ENCODE results near the gene ARHGAP25.

Gene ARHGAP25

GRCh38 chr2:68798569-68798968 is 64.0 kb downstream of the ARHGAP25 start:
- Histone ChIP-seq H3K4me1 (ENCODE audit: control insufficient read depth, low read length) (peaks cover 29% of the 10 kb centered on the region), H3K27ac (ENCODE audit: low read depth, low read length) (no peak overlapping the region), H3K79me2 (ENCODE audit: control insufficient read depth, low read length) (peaks cover 27% of the 10 kb centered on the region), H4K20me1 (ENCODE audit: control insufficient read depth, insufficient read depth, low read depth, low read length) (no peaks in the 10 kb centered on the region), H3K9me3 (ENCODE audit: control insufficient read depth, insufficient read depth, low read length) (no peaks in the 10 kb centered on the region), H3F3A (ENCODE audit: control insufficient read depth, insufficient read depth) (no peaks in the 10 kb centered on the region), H3K9me2 (replicated peaks; ENCODE audit: control insufficient read depth, low read length) (no peaks in the 10 kb centered on the region), H3K36me3 (ENCODE audit: control insufficient read depth, low read length) (peaks cover 43% of the 10 kb centered on the region), H3K4me2 (ENCODE audit: low read length) (no peak overlapping the region), H3K27me3 (ENCODE audit: control insufficient read depth, low read length) (no peaks in the 10 kb centered on the region), H3K4me3 (ENCODE audit: low read length) (no peak overlapping the region)
- TF ChIP-seq EZH2phosphoT487 (IDR thresholded peaks at IDR 0.05; ENCODE audit: borderline replicate concordance, low read length) (no peak), CTCF (IDR thresholded peaks at IDR 0.05; ENCODE audit: low read depth, low read length, poor library complexity, severe bottlenecking) (no peak)

- Histone ChIP-seq H3K9me2 (replicated peaks; ENCODE audit: control insufficient read depth, low read length) (no peaks in the 10 kb centered on the region), H3K79me2 (ENCODE audit: control insufficient read depth, low read length) (peaks cover 24% of the 10 kb centered on the region), H3K36me3 (ENCODE audit: control insufficient read depth, low read length) (peaks cover 44% of the 10 kb centered on the region)
Observed at GRCh38 chr2:68799140-68800026, 64.8 kb downstream of the ARHGAP25 start.

GRCh38 chr2:68800027-68800401 is 65.4 kb downstream of the ARHGAP25 start:
- H3K4me3 ChIP-seq (ENCODE audit: low read length) = no peak overlapping the region
- no peaks in the 10 kb centered on the region for H3K9me3 ChIP-seq (ENCODE audit: control insufficient read depth, insufficient read depth, low read length)
- TF ChIP-seq CTCF (IDR thresholded peaks at IDR 0.05; ENCODE audit: low read depth, low read length, poor library complexity, severe bottlenecking) (no peak), EZH2phosphoT487 (IDR thresholded peaks at IDR 0.05; ENCODE audit: borderline replicate concordance, low read length) (no peak)
- no peak overlapping the region for H3K27ac ChIP-seq (ENCODE audit: low read depth, low read length)
- H3K9me2 ChIP-seq (replicated peaks; ENCODE audit: control insufficient read depth, low read length) = no peaks in the 10 kb centered on the region
- H3K36me3 ChIP-seq (ENCODE audit: control insufficient read depth, low read length) = peaks cover 50% of the 10 kb centered on the region
- no peak overlapping the region for H3K4me2 ChIP-seq (ENCODE audit: low read length)
- H4K20me1 ChIP-seq (ENCODE audit: control insufficient read depth, insufficient read depth, low read depth, low read length) = no peaks in the 10 kb centered on the region
- no peaks in the 10 kb centered on the region for H3F3A ChIP-seq (ENCODE audit: control insufficient read depth, insufficient read depth)
- H3K79me2 ChIP-seq (ENCODE audit: control insufficient read depth, low read length) = peaks cover 18% of the 10 kb centered on the region
- H3K27me3 ChIP-seq (ENCODE audit: control insufficient read depth, low read length) = no peaks in the 10 kb centered on the region
- H3K4me1 ChIP-seq (ENCODE audit: control insufficient read depth, low read length) = peaks cover 19% of the 10 kb centered on the region

More at GRCh38 chr2:68799140-68800026, 64.8 kb downstream of the ARHGAP25 start:
- H3K4me1 ChIP-seq (ENCODE audit: control insufficient read depth, low read length) = peaks cover 25% of the 10 kb centered on the region
- H3K4me2 ChIP-seq (ENCODE audit: low read length) = no peak overlapping the region
- no peaks in the 10 kb centered on the region for H3K27me3 ChIP-seq (ENCODE audit: control insufficient read depth, low read length)
- no peak for TF ChIP-seq EZH2phosphoT487 (IDR thresholded peaks at IDR 0.05; ENCODE audit: borderline replicate concordance, low read length)
- TF ChIP-seq CTCF (IDR thresholded peaks at IDR 0.05; ENCODE audit: low read depth, low read length, poor library complexity, severe bottlenecking) = no peak
- no peaks in the 10 kb centered on the region for H3F3A ChIP-seq (ENCODE audit: control insufficient read depth, insufficient read depth)
- H3K9me3 ChIP-seq (ENCODE audit: control insufficient read depth, insufficient read depth, low read length) = no peaks in the 10 kb centered on the region
- H3K4me3 ChIP-seq (ENCODE audit: low read length) = no peak overlapping the region
- H3K27ac ChIP-seq (ENCODE audit: low read depth, low read length) = no peak overlapping the region
- no peaks in the 10 kb centered on the region for H4K20me1 ChIP-seq (ENCODE audit: control insufficient read depth, insufficient read depth, low read depth, low read length)
